Measurements from ENCODE around the gene SORCS2.

GRCh38 chr4:7689773-7690693, 497.7 kb downstream of the SORCS2 start:
- TF ChIP-seq CTCF (IDR thresholded peaks at IDR 0.05) (no peak), POLR2A (IDR thresholded peaks at IDR 0.05) (no peak)

Measured in Peyer's patch (tissue), 4 donors.